ENCODE results near the gene CARMIL1.

CARMIL1 gene

DNA sequence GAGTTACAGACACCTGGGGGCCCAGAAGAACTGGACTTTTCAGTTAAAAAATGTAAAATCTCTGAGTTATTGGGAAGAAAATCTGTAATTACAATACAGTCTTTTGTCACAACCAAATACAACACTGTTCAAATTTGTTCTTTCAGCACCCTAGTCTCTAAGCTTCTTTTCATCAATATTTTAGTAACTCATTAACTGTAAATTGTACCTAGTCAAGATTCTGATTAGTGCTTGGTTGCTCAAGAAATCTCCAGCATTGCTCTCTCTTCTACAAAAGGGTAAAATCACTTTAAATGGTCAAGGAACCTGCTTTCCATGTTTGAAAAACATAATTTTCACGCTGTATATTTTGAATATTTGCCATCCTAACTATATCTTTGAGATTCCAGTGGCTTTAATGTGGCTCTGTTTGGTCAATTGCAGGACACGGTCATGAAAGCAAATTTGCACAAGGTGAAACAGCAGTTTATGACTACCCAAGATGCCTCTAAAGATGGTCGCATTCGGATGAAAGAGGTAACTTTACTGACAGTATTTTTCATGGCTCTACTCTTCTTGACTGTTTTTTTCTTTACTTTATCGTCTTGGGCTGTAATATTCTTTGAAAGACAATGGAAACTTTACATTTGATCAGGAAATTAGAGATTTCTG, 382.1 kb downstream of the CARMIL1 start:
- DNase-seq: no peak

GRCh38 chr6:25665455-25665854, 386.3 kb downstream of the CARMIL1 start:
- DNase-seq: no peak

- DNase-seq: no peak
Observed at GRCh38 chr6:25669413-25669812, 390.2 kb downstream of the CARMIL1 start.
